GM23248 (cell line): Measurements from ENCODE around the gene UBC.
"Not testable (repeated sequence)": the region's sequence is repeated elsewhere in the genome, so short reads cannot be mapped to it uniquely, and the experiment has no call there.

Source experiments
- EZH2 ChIP-seq: fragments of 200-600 bp; sonication (generic); IDR thresholded peaks from 2 replicates; pipeline ENCODE4 v1.6.1; 2018; ENCODE audit warnings: antibody characterized with exemption, mild to moderate bottlenecking; ENCODE audit not compliant: insufficient read depth, poor library complexity, severe bottlenecking
- EZH2phosphoT487 ChIP-seq: fragments of 200-600 bp; sonication (generic); IDR thresholded peaks from 2 replicates; pipeline ENCODE4 v1.6.1; 2018; ENCODE audit warnings: antibody characterized with exemption, moderate library complexity, mild to moderate bottlenecking, low read depth; ENCODE audit not compliant: insufficient read depth

GRCh38 chr12:124925782-124926181 lies 11.3 kb upstream of the UBC start:
- not testable (repeated sequence) for TF ChIP-seq EZH2, EZH2phosphoT487
